Ovary (tissue), 9 donors: ENCODE data around the gene SDCCAG8. TPM values are rescaled to one million over a fixed set of nuclear protein-coding genes. Genes with fewer than 3 reads are reported as not detected.

ENCODE experiments used
- DNase-seq, 5 donors: peaks; one replicate each; pipeline ENCODE4 v3.0.0-alpha.2; 2019 to 2020
- H3K27ac ChIP-seq, 2 donors: fragments of 200-600 bp; one replicate each; pipeline versions ENCODE4 v1.5.1 to v1.8.0; 2019 to 2022
- H3K27me3 ChIP-seq: fragments of 200-600 bp; one replicate; pipeline ENCODE4 v1.8.0; 2022
- H3K36me3 ChIP-seq: fragments of 200-600 bp; sonication (generic); one replicate; pipeline ENCODE4 v1.5.1; 2019
- H3K4me1 ChIP-seq: one replicate; pipeline ENCODE4 v1.8.1; 2013; ENCODE audit warnings: mild to moderate bottlenecking, moderate library complexity; ENCODE audit not compliant: insufficient read depth
- H3K4me3 ChIP-seq: fragments of 200-600 bp; sonication (generic); one replicate; pipeline ENCODE4 v1.5.1; 2017
- H3K9me3 ChIP-seq, 2 donors: fragments of 200-600 bp in 1 of 2; sonication (generic) in 1 of 2; one replicate each; pipeline versions ENCODE4 v1.5.1 to v1.8.1; 2013 to 2019; ENCODE audit warnings: mild to moderate bottlenecking in 1 of 2, moderate library complexity in 1 of 2
- CTCF ChIP-seq, 3 donors: fragments of 450-650 bp in 2 of 3; fragments of 200-600 bp in 1 of 3; IDR thresholded peaks; one replicate each; pipeline versions ENCODE4 v1.5.1 to v1.8.0; 2016 to 2022; ENCODE audit warnings: antibody characterized with exemption in 3 of 3, mild to moderate bottlenecking in 1 of 3
- EP300 ChIP-seq: sonication (generic); formaldehyde crosslinking; IDR thresholded peaks from one replicate; pipeline ENCODE4 v1.6.1; 2017; ENCODE audit warnings: antibody characterized with exemption
- POLR2A ChIP-seq: fragments of 450-650 bp; IDR thresholded peaks from one replicate; pipeline ENCODE4 v1.6.1; 2017; ENCODE audit warnings: antibody characterized with exemption, mild to moderate bottlenecking, moderate library complexity
- WGBS, 3 donors: extraction: QIAGEN DNeasy Blood & Tissue Kit in 1 of 3; methylation state at CpG; one replicate each; pipeline versions ENCODE4 v1.1.5 to v1.1.7; 2013 to 2017; 5-methylcytosine and 5-hydroxymethylcytosine counted together
- intact Hi-C, 4 donors: fragments of 100-400 bp; cut with DNase I; formaldehyde crosslinking; loops; one replicate each; pipeline versions ENCODE4 v1.11.0 to v1.15.1; 2022 to 2023
- polyA plus RNA-seq, 2 donors: library from polyadenylated mRNA; stranded (reverse); fragments of 200-250 nt in 1 of 2; fragments of 350-450 nt in 1 of 2; fragmentation: Illumina TruSeq in 1 of 2; extraction: RNeasy Lipid Tissue Mini Kit (QIAGEN cat#74804) in 1 of 2; gene quantifications; one replicate each; pipeline ENCODE4 v1.2.3, GENCODE V29; 2013 to 2014
- total RNA-seq, 7 donors: library from RNA; depleted of rRNA in 2 of 7; stranded (reverse); fragments of >200 nt in 2 of 7; fragmentation: NEBNext Ultra II Directional in 3 of 7; extraction: Animal tissue kit (Norgen Biotek cat#: 25700) in 3 of 7; gene quantifications; one replicate each; pipeline versions ENCODE4 v1.1.0 to v1.2.4, GENCODE V29; 2016 to 2023
- donor health status: DM: no; HTN: no; CAD: no; lungs with moderate emphysema.
- donor health status: DM: no; HTN: no; CAD: no.
- donor health status: Bipolar disorder and iron deficiency.
- donor health status: DM: yes; HTN: yes; CAD: no.
- donor health status: DM: no; HTN: no; CAD: no.
- donor health status: DM: yes; HTN: yes; CAD: no.

SDCCAG8 gene
- total and polyA plus RNA-seq, 9 donors, result 19.8 to 45.9 (median 30.6) TPM

- H3K36me3 ChIP-seq, result no peaks in the 10 kb centered on the region
- H3K4me3 ChIP-seq, result no peak overlapping the region
- intact Hi-C loops, result no loop called here
- no peak for DNase-seq
- no peak for TF ChIP-seq EP300
- no peak for TF ChIP-seq CTCF (IDR thresholded peaks at IDR 0.05)
- no peak for TF ChIP-seq POLR2A
- H3K27ac ChIP-seq, result no peak overlapping the region
- H3K9me3 ChIP-seq, result no peaks in the 10 kb centered on the region
- H3K4me1 ChIP-seq, result no peaks in the 10 kb centered on the region
- H3K27me3 ChIP-seq, result no peaks in the 10 kb centered on the region
- WGBS, 3 donors, result 90 to 93% (median 93%) methylated on average over 10 of the region's 10 CpGs
Measured at GRCh38 chr1:243497939-243498681, 242.3 kb downstream of the SDCCAG8 start.

- no peak overlapping the region for H3K4me3 ChIP-seq
- intact Hi-C loops, result no loop called here
- no peaks in the 10 kb centered on the region for H3K9me3 ChIP-seq
- no peaks in the 10 kb centered on the region for H3K4me1 ChIP-seq
- H3K27ac ChIP-seq, result no peak overlapping the region
- no peaks in the 10 kb centered on the region for H3K36me3 ChIP-seq
- DNase-seq, result no peak
- no peak for TF ChIP-seq POLR2A
- no peak for TF ChIP-seq EP300
- TF ChIP-seq CTCF (IDR thresholded peaks at IDR 0.05), result no peak
- no peaks in the 10 kb centered on the region for H3K27me3 ChIP-seq
- 80 to 81% (median 80%) methylated on average over 4 of the region's 4 CpGs for WGBS, 3 donors
Measured at GRCh38 chr1:243499248-243499647, 243.4 kb downstream of the SDCCAG8 start.

GRCh38 chr1:243499711-243500110 is 243.9 kb downstream of the SDCCAG8 start:
- Histone ChIP-seq H3K4me1 (no peaks in the 10 kb centered on the region), H3K36me3 (no peaks in the 10 kb centered on the region), H3K9me3 (no peaks in the 10 kb centered on the region), H3K27ac (no peak overlapping the region), H3K27me3 (no peaks in the 10 kb centered on the region), H3K4me3 (no peak overlapping the region)
- 95 to 97% (median 96%) methylated on average over 10 of the region's 10 CpGs for WGBS, 3 donors
- DNase-seq, result no peak
- TF ChIP-seq EP300 (no peak), CTCF (IDR thresholded peaks at IDR 0.05) (no peak), POLR2A (no peak)
- intact Hi-C loops, result no loop called here

GRCh38 chr1:243500512-243500911 is 244.7 kb downstream of the SDCCAG8 start:
- no peak for DNase-seq
- H3K27ac ChIP-seq, result no peak overlapping the region
- TF ChIP-seq CTCF (IDR thresholded peaks at IDR 0.05) (no peak), POLR2A (no peak), EP300 (no peak)
- intact Hi-C loops, result no loop called here
- no peaks in the 10 kb centered on the region for H3K4me1 ChIP-seq
- H3K4me3 ChIP-seq, result no peak overlapping the region
- WGBS, 3 donors, result 85 to 92% (median 91%) methylated on average over 5 of the region's 5 CpGs
- no peaks in the 10 kb centered on the region for H3K27me3 ChIP-seq
- H3K9me3 ChIP-seq, result no peaks in the 10 kb centered on the region
- H3K36me3 ChIP-seq, result no peaks in the 10 kb centered on the region
